Neutrophil (primary cell): ENCODE results near the gene ZNF598.

Experiments
- H3K27ac ChIP-seq: fragments of 200-600 bp; sonication (generic); 2 replicates; pipeline ENCODE4 v1.5.1; 2016; ENCODE audit warnings: mild to moderate bottlenecking, moderate library complexity
- H3K27me3 ChIP-seq: fragments of 200-600 bp; sonication (generic); 2 replicates; pipeline ENCODE4 v1.6.0; 2016; ENCODE audit warnings: mild to moderate bottlenecking
- H3K36me3 ChIP-seq: fragments of 200-600 bp; sonication (generic); 2 replicates; pipeline ENCODE4 v1.5.1; 2017
- H3K4me1 ChIP-seq, 2 experiments: fragments of 200-600 bp in 1 of 2; sonication (generic) in 1 of 2; 1 replicate in 1 of 2; 2 replicates in 1 of 2; pipeline versions ENCODE4 v1.5.1 to v1.6.1; 2013 to 2016; ENCODE audit warnings: low read depth in 1 of 2, low read length in 1 of 2, mild to moderate bottlenecking in 1 of 2, moderate library complexity in 1 of 2; ENCODE audit not compliant: control insufficient read depth in 1 of 2, insufficient read depth in 1 of 2
- H3K4me3 ChIP-seq, 2 experiments: fragments of 200-600 bp in 1 of 2; sonication (generic) in 1 of 2; 1 replicate in 1 of 2; 2 replicates in 1 of 2; pipeline ENCODE4 v1.5.1; 2013 to 2016; ENCODE audit warnings: low read depth in 1 of 2, low read length in 1 of 2, mild to moderate bottlenecking in 1 of 2, moderate library complexity in 1 of 2
- H3K9me3 ChIP-seq: fragments of 200-600 bp; sonication (generic); 2 replicates; pipeline ENCODE4 v1.5.1; 2016
- TF ChIP-seq, protein P1 (sequence below): fragments of 200-600 bp; sonication (generic); IDR thresholded peaks from 2 replicates; pipeline ENCODE4 v1.5.1; 2016; ENCODE audit warnings: antibody characterized with exemption

Gene ZNF598

DNA sequence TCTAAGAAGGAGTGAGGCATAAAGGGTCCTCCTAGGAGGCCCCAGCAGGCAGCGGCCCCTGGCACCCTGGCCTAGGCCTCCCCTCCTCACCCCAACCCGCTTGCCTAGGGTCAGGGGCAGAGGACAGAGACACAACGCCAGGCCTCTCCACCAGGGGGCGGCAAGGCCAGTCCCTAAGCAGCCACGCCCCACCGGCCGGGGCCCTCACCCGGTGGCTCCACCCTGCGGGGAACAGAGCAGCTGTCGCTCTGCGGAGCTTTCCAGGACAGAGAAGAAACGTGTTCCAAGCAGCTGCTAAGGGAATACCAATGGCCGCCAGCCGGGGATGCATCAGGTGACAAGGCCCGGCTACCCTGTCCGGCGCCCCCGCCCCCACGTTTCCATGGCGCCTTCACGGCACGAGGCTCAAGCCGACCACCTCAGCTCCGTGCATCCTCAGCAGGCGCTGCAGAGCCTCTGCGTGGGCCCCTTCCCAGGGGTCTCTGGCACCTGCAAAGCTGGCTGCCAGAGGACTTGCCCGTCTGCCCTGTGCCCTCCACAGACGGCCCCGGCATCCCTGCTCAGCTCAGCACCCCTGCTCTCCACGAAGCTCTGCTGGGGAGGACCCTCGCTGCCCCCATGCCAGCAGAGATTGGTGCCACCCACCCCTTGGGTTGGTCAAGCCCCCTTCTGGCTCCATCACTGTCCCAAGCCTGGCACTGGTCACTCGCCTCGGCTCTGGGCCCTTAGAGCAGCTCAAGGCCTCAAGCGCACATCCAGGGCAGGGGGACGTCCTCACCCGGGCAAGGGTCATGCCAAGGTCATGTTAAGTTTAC is 5.6 kb downstream of the ZNF598 start:
- Histone ChIP-seq H3K27ac (no peak overlapping the region), H3K4me3 (peak overlapping the region in 1 of 2 experiments; percentile 39), H3K4me1 (peaks cover 26 to 42% of the 10 kb centered on the region in 2 experiments), H3K27me3 (peaks cover 6% of the 10 kb centered on the region), H3K36me3 (peaks cover 42% of the 10 kb centered on the region), H3K9me3 (no peaks in the 10 kb centered on the region)
- TF ChIP-seq, protein P1, sequence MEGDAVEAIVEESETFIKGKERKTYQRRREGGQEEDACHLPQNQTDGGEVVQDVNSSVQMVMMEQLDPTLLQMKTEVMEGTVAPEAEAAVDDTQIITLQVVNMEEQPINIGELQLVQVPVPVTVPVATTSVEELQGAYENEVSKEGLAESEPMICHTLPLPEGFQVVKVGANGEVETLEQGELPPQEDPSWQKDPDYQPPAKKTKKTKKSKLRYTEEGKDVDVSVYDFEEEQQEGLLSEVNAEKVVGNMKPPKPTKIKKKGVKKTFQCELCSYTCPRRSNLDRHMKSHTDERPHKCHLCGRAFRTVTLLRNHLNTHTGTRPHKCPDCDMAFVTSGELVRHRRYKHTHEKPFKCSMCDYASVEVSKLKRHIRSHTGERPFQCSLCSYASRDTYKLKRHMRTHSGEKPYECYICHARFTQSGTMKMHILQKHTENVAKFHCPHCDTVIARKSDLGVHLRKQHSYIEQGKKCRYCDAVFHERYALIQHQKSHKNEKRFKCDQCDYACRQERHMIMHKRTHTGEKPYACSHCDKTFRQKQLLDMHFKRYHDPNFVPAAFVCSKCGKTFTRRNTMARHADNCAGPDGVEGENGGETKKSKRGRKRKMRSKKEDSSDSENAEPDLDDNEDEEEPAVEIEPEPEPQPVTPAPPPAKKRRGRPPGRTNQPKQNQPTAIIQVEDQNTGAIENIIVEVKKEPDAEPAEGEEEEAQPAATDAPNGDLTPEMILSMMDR = peak; percentile 82

DNA sequence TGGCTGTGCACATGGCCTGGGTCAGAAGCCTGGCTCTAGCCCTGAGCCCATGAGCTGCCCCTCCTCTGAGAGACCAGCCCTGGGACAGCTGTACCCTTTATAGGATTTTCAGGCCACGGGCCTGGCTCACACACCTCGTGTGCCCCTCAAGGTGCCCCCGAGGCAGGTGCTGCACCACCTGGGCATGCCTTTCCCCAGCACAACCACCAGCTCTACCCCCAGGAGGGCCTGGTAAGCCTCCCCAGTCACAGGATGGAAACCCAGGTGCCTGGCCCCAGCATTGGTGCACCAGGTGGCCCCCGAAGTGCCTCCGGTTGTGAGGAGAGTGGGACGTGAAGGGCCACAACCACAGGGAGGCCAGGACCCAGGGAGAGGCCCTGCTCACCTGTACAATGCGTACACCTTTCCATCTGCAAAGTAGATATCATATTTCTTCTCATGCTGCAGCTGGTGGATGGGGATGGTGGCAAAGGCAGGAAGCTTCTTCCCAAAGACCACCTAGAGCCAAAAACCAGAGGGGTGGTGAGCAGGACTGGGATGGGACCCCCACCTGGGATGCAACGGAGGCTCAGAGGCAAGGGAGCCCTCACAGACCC is 6.3 kb downstream of the ZNF598 start:
- no peak overlapping the region for H3K27ac ChIP-seq
- peaks cover 49% of the 10 kb centered on the region for H3K36me3 ChIP-seq
- TF ChIP-seq, protein P1 = no peak

DNA sequence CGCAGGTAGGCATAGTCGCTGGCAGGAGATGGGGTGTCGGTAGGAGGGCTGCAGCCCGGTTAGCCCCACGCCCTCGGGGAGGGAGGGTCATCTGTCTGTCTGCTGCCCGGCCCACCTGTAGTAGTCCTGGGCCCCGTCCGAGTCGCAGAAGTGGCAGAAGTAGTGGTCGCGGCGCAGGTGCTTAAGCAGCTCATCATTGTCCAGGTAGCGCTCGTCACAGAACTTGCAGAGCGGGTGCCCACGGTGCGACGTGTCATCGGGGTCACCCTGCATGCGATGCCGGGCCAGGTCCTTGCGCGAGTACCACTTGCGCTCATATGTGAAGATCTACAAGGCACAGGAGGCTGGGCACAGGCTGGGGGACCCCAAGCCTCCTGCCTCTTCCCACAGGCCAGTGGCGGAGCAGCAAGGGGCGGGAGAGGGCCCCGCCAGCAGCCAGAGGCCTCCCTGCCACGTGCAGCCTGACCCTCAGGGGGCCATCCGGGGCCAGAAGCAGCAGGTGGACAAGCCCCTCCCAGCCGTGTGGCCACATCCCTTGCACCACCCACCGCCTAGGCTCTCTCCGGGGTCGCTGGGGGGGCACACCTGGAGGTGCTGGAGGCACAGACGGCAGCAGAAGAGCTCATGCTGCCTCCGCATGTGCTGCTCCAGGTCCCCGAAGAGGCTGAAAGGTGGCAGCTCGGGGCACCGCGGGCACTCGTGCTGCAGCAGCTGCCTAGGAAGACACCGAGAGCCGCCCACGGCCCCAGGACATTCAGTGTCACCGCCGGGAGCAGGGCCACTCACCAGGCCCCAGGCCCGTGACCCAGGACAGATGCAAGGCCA is 7.0 kb downstream of the ZNF598 start:
- Histone ChIP-seq H3K4me3 (no peak overlapping the region), H3K9me3 (no peaks in the 10 kb centered on the region), H3K36me3 (peaks cover 56% of the 10 kb centered on the region), H3K27me3 (peaks cover 6% of the 10 kb centered on the region), H3K27ac (no peak overlapping the region), H3K4me1 (peaks cover 12 to 28% of the 10 kb centered on the region in 2 experiments)
- TF ChIP-seq, protein P1 = no peak

More for the DNA sequence above, 6.3 kb downstream of the ZNF598 start:
- H3K27me3 ChIP-seq = peaks cover 6% of the 10 kb centered on the region
- no peaks in the 10 kb centered on the region for H3K9me3 ChIP-seq
- H3K4me1 ChIP-seq = peaks cover 19 to 35% of the 10 kb centered on the region in 2 experiments
- H3K4me3 ChIP-seq = no peak overlapping the region

DNA sequence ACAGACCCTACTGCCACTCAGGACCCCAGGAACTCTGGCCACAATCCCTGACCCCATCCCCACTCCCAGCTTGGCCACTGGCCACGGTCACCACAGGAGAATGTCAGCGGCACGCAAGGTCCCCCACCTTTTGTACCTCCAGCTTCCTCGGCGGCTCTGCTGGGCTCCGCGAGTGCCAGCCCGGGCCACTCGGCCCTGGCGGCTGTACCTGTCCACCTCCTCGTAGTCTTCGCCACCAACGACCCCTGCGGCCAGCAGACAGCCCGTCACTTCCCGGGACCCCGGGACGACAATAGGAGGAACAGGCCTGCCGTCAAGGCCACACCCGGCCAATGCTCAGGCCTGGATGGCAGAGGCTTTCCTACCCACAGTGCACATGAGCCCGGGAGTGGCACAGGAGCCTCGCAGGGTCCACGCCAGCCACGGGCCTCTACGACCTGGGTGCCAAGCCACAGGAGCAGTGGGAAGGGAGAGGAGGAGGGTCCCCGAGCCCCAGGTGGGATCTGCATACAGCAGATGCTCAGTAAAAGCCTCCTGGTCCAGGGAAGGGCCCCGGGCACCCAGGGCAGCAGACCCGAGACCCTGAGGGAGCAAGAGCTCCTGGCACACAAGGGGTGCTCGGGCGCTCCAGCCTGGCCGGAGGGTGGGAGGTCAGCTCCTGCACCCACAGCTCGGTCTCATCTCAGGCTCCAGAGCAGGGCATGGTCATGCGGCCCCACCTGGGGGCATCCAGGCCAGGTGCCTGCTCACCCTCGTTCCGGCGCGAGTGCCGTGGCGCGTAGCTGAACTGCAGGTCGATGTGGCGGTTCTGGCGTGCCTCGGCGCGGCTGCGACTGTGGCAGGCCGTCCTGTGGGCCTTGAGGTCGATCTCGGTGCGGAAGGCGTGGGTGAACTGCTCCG is 7.9 kb downstream of the ZNF598 start:
- Histone ChIP-seq H3K9me3 (no peaks in the 10 kb centered on the region), H3K27me3 (peaks cover 6% of the 10 kb centered on the region), H3K27ac (no peak overlapping the region), H3K36me3 (peaks cover 65% of the 10 kb centered on the region), H3K4me1 (peaks cover 6 to 19% of the 10 kb centered on the region in 2 experiments), H3K4me3 (no peak overlapping the region)
- TF ChIP-seq, protein P1 = no peak

DNA sequence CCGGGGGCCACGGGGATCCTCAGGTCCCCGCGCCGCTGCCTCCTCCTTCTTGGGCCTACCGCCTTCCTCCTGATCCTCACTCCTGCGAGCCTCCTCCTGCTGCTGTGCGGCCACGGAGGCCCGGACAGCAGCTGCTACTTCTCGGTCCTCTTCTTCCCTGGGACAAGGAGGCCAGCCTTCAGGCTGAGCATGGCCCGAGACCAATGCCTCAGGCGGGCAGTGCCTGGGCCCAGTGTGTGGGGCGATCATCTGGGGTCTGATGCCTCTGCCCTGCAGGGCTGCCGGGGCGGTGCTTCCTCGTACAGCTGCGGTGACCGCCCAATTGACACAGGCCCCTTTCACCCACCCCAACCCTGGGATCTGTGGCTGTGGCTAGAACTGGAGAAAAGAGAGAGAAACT is 8.6 kb downstream of the ZNF598 start:
- H3K36me3 ChIP-seq = peaks cover 67% of the 10 kb centered on the region
- peaks cover 6 to 19% of the 10 kb centered on the region in 2 experiments for H3K4me1 ChIP-seq
- peaks cover 6% of the 10 kb centered on the region for H3K27me3 ChIP-seq
- H3K27ac ChIP-seq = no peak overlapping the region
- no peaks in the 10 kb centered on the region for H3K9me3 ChIP-seq
- H3K4me3 ChIP-seq = no peak overlapping the region
- TF ChIP-seq, protein P1 = no peak
